Gastroesophageal sphincter (tissue), 4 donors: Measurements from ENCODE around the gene FRAT2. TPM values are rescaled to one million over a fixed set of nuclear protein-coding genes. Genes with fewer than 3 reads are reported as not detected.

ENCODE experiments used
- ATAC-seq: fragments of 150-250 bp; one replicate; pipeline ENCODE4 v1.9.1; 2016; ENCODE audit warnings: mild to moderate bottlenecking, moderate library complexity
- H3K27ac ChIP-seq, 4 donors: fragments of 200-600 bp; sonication (generic) in 3 of 4; 1 replicate in 3 of 4; 2 replicates in 1 of 4; pipeline ENCODE4 v1.5.1; 2016 to 2019
- H3K27me3 ChIP-seq: fragments of 200-600 bp; sonication (generic); one replicate; pipeline ENCODE4 v1.5.1; 2019
- H3K36me3 ChIP-seq, 2 donors: fragments of 200-600 bp; sonication (generic); one replicate each; pipeline ENCODE4 v1.5.1; 2019; ENCODE audit warnings: control low read depth in 1 of 2
- H3K4me1 ChIP-seq, 3 donors: fragments of 200-600 bp; sonication (generic); 1 replicate in 2 of 3; 2 replicates in 1 of 3; pipeline ENCODE4 v1.5.1; 2016 to 2019; ENCODE audit warnings: control low read depth in 2 of 3
- H3K4me3 ChIP-seq, 2 donors: fragments of 200-600 bp; sonication (generic); one replicate each; pipeline ENCODE4 v1.5.1; 2019; ENCODE audit warnings: mild to moderate bottlenecking in 1 of 2, moderate library complexity in 1 of 2
- H3K9me3 ChIP-seq, 3 donors: fragments of 200-600 bp; sonication (generic); one replicate each; pipeline ENCODE4 v1.5.1; 2017 to 2019; ENCODE audit warnings: control low read depth in 2 of 3
- CTCF ChIP-seq, 4 experiments: fragments of 200-600 bp in 2 of 4; fragments of 450-650 bp in 2 of 4; sonication (generic) in 1 of 4; IDR thresholded peaks; one replicate each; pipeline ENCODE4 v1.5.1; 2017 to 2019; ENCODE audit warnings: antibody characterized with exemption in 4 of 4, mild to moderate bottlenecking in 2 of 4, moderate library complexity in 2 of 4
- EP300 ChIP-seq: sonication (generic); formaldehyde crosslinking; IDR thresholded peaks from one replicate; pipeline ENCODE4 v1.6.1; 2017; ENCODE audit warnings: antibody characterized with exemption, mild to moderate bottlenecking
- POLR2A ChIP-seq, 2 donors: fragments of 450-650 bp; IDR thresholded peaks; one replicate each; pipeline ENCODE4 v1.6.1; 2017; ENCODE audit warnings: antibody characterized with exemption in 2 of 2, mild to moderate bottlenecking in 2 of 2, moderate library complexity in 1 of 2
- POLR2AphosphoS5 ChIP-seq: sonication (generic); formaldehyde crosslinking; IDR thresholded peaks from one replicate; pipeline ENCODE4 v1.6.1; 2017; ENCODE audit warnings: antibody characterized with exemption
- WGBS, 2 donors: methylation state at CpG; one replicate each; pipeline ENCODE4 v1.1.5; 2018; ENCODE audit warnings: low coverage in 1 of 2; 5-methylcytosine and 5-hydroxymethylcytosine counted together
- total RNA-seq, 4 donors: library from RNA; depleted of rRNA; stranded (reverse); fragments of >200 nt; gene quantifications; one replicate each; pipeline ENCODE4 v1.1.0, GENCODE V29; 2016

Gene FRAT2
- total RNA-seq, 4 donors from 2014 or later: 10.8 to 20.9 (median 12.5) TPM

DNA sequence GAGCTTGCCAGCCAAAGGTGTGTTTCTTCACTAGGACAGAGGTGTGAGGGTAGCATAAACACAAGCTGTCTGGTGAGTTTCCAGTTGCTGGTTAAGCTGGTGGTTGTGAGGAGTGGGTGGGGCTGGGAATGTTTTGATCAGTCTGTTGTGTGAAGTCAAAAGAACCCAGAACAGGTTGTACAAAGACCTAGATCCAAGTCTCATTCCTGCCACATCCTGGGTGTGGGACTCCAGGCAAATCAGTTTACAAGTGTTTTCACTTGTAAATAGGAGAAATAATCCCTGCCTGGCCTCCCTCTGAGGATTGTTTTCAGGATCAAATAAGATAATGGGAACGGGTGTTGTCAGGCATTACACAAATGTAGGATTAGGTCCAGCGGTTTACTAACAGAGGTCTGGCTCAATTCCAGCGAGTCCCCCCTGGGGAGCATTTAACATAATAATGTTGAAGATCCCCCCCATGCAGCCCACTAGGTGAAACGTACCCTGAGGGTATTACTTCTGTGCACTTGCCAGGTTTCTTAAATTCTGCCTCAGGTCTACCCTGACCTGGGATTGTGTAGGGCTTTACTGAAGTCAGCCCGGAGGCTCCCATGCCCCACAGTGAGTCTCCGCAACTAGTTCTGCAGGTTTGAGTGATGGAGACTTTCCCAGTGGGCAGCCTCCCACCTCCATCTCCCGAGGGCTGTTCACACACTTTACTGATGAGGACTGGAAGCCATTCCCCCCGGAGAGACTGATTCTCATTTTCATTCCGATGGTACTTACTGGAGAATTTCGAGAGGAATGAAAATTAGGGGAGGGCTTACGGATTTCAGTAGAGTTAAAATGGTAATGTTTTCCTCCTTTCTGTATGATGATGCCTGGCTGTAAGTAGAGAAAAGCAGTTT is 2.7 kb upstream of the FRAT2 start:
- Histone ChIP-seq H3K4me1 (peaks cover 0 to 47% (median 14%) of the 10 kb centered on the region in 3 donors), H3K27me3 (no peaks in the 10 kb centered on the region), H3K27ac (peak overlapping the region in 3 of 4 donors; percentile 58 to 69 (median 64)), H3K9me3 (no peaks in the 10 kb centered on the region), H3K36me3 (no peaks in the 10 kb centered on the region), H3K4me3 (no peak overlapping the region)
- WGBS, 2 donors: 9 to 13% methylated on average over 4 to 5 of the region's 11 CpGs
- no peak for TF ChIP-seq POLR2AphosphoS5
- TF ChIP-seq POLR2A (IDR thresholded peaks at IDR 0.05): no peak
- TF ChIP-seq CTCF (IDR thresholded peaks at IDR 0.05): no peak
- TF ChIP-seq EP300: no peak
- no peak for ATAC-seq

DNA sequence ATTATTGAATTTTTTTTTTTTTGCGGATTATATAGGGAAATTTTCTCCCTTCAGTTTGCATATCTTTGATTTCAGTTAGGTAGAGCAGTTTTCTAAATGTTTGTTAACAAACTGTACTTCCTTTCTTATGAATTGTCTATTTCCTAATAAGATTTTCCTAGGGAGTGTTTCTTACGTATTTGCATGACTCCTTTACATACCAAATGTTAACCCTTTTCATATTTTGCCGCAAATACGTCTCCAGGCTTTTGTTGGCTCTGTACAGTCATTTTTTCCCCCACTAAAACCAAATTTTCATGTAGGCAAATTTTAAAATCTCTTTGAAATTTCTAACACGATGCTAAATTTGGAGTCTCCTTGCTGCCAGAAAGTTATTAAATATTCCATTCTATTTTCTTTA is 1.9 kb upstream of the FRAT2 start:
- WGBS, 2 donors: 19 to 37% methylated on average over 5 of the region's 5 CpGs
- Histone ChIP-seq H3K4me1 (peaks cover 0 to 54% (median 22%) of the 10 kb centered on the region in 3 donors), H3K9me3 (no peaks in the 10 kb centered on the region), H3K27ac (peak overlapping the region in 3 of 4 donors; percentile 58 to 69 (median 64)), H3K36me3 (no peaks in the 10 kb centered on the region), H3K27me3 (no peaks in the 10 kb centered on the region), H3K4me3 (no peak overlapping the region)
- TF ChIP-seq EP300 (no peak), CTCF (IDR thresholded peaks at IDR 0.05) (no peak), POLR2A (IDR thresholded peaks at IDR 0.05) (no peak), POLR2AphosphoS5 (no peak)
- ATAC-seq: no peak

DNA sequence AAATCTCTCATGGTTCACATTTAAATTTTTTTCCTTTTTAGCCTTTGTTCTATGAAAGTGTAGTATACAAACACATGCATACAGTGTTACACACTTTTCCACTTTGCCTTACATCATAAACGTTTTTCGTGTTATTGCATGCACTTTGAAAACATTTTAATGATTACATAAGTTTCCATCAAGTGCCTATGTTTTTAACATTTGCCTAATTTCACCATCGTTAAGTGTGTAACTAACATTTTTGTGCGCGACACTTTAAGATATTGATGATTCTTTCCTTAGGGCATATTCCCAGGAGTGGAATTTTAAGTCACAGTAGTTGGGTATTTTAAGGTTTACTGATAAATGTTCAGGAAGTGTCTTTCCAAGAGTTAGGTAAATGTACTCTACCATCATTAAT is 1.5 kb upstream of the FRAT2 start:
- no peak for ATAC-seq
- Histone ChIP-seq H3K4me1 (peaks cover 0 to 59% (median 26%) of the 10 kb centered on the region in 3 donors), H3K27me3 (no peaks in the 10 kb centered on the region), H3K27ac (peak overlapping the region in 2 of 4 donors; percentile 58 to 97), H3K9me3 (no peaks in the 10 kb centered on the region), H3K4me3 (no peak overlapping the region), H3K36me3 (no peaks in the 10 kb centered on the region)
- no peak for TF ChIP-seq POLR2A (IDR thresholded peaks at IDR 0.05)
- TF ChIP-seq EP300: no peak
- no peak for TF ChIP-seq POLR2AphosphoS5
- TF ChIP-seq CTCF (IDR thresholded peaks at IDR 0.05): no peak
- 50 to 72% methylated on average over 5 of the region's 5 CpGs for WGBS, 2 donors

DNA sequence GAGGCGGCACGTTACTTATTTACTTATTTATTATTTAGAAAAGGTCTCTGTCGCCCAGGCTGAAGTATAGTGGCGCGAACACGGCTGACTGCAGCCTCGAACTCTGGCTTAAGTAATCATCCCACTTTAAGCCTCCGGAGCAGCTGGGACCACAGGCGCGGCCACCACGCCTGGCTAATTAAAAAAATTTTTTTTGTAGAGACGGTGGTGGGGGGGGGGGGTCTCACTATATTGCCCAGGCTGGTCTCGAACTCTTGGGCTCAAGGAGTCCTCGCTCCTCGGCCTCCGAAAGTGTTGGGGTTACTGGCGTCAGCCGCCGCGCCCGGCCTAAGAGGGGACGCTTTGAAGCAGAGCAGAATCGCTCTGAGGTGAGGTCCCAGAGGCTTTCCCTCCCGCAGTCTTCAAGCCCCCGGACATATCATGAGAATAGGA is 675 bp upstream of the FRAT2 start:
- no peak for ATAC-seq
- Histone ChIP-seq H3K36me3 (no peaks in the 10 kb centered on the region), H3K27me3 (no peaks in the 10 kb centered on the region), H3K4me1 (peaks cover 0 to 67% (median 28%) of the 10 kb centered on the region in 3 donors), H3K4me3 (peak overlapping the region; percentile 63 to 89), H3K27ac (peak overlapping the region; percentile 79 to 97 (median 96)), H3K9me3 (no peaks in the 10 kb centered on the region)
- WGBS, 2 donors: 0 to 3% methylated on average over 9 to 17 of the region's 25 CpGs
- TF ChIP-seq CTCF (IDR thresholded peaks at IDR 0.05) (no peak), EP300 (no peak), POLR2A (IDR thresholded peaks at IDR 0.05) (no peak), POLR2AphosphoS5 (no peak)
